22Rv1 (cell line): ENCODE measurements around the gene TNIP2.

Experiments used
- CTCF ChIP-seq: fragments of 450-650 bp; IDR thresholded peaks from 2 replicates; pipeline ENCODE4 v1.5.1; 2017; ENCODE audit warnings: mild to moderate bottlenecking
- ZFX ChIP-seq: fragments of 450-650 bp; IDR thresholded peaks from 2 replicates; pipeline ENCODE4 v1.6.1; 2017; ENCODE audit warnings: antibody characterized with exemption, borderline replicate concordance

GRCh38 chr4:2735869-2736268 lies 20.3 kb downstream of the TNIP2 start:
- TF ChIP-seq CTCF (no peak), ZFX (no peak)
